ENCODE results near the gene KBTBD12.

Gene KBTBD12

DNA sequence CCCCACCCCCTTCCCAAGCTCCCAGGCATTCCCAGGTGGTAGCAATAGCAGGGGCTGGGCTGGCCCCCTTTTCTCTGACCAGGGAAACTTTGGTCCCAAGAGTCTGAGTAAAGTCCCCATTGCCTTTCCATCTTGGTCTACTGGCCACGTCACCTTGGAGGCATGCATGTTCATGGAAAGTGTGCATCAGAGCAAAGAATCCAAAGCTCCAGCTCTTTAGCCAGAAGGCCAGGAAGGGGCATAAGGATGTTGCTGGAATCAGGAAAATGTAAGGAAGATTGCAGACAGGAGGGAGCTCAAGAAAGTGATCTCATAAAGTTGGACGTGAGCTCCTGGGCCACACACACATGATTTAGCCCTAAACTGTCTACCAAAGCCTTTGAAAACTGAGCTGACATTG, 63.6 kb downstream of the KBTBD12 start:
- no peak for DNase-seq (ENCODE audit: low read depth)
- no peak for TF ChIP-seq MAX (IDR thresholded peaks at IDR 0.05; ENCODE audit: low read depth, low read length)
- TF ChIP-seq, protein P1, sequence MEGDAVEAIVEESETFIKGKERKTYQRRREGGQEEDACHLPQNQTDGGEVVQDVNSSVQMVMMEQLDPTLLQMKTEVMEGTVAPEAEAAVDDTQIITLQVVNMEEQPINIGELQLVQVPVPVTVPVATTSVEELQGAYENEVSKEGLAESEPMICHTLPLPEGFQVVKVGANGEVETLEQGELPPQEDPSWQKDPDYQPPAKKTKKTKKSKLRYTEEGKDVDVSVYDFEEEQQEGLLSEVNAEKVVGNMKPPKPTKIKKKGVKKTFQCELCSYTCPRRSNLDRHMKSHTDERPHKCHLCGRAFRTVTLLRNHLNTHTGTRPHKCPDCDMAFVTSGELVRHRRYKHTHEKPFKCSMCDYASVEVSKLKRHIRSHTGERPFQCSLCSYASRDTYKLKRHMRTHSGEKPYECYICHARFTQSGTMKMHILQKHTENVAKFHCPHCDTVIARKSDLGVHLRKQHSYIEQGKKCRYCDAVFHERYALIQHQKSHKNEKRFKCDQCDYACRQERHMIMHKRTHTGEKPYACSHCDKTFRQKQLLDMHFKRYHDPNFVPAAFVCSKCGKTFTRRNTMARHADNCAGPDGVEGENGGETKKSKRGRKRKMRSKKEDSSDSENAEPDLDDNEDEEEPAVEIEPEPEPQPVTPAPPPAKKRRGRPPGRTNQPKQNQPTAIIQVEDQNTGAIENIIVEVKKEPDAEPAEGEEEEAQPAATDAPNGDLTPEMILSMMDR (IDR thresholded peaks at IDR 0.05; ENCODE audit: low read depth, low read length), result no peak
- no peak for TF ChIP-seq MYC (IDR thresholded peaks at IDR 0.05; ENCODE audit: low read depth, low read length)
- TF ChIP-seq POLR2A (IDR thresholded peaks at IDR 0.05; ENCODE audit: extremely low read depth, insufficient read length), result no peak
- no peak overlapping the region for H3K4me3 ChIP-seq (ENCODE audit: low read depth, low read length)

DNA sequence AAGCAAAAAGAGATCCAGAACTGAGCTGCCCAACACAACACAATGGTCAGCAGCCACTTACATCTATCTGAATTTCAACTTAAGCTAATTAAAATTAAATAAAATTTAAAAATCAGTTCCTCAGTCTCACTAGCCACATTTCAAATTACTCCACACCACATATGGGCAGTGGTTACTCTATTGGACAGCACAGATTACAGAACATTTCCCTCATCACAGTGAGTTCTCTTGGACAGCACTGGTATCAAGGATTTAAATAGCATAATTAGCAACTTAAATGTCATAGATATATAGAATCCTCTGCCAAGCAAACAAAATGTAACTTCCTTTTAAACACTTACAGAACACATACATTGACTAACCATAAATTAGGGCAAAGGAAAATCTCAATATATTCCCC, 64.4 kb downstream of the KBTBD12 start:
- no peak for TF ChIP-seq MYC (IDR thresholded peaks at IDR 0.05; ENCODE audit: low read depth, low read length)
- TF ChIP-seq, protein P1 (IDR thresholded peaks at IDR 0.05; ENCODE audit: low read depth, low read length), result no peak
- no peak for TF ChIP-seq POLR2A (IDR thresholded peaks at IDR 0.05; ENCODE audit: extremely low read depth, insufficient read length)
- TF ChIP-seq MAX (IDR thresholded peaks at IDR 0.05; ENCODE audit: low read depth, low read length), result no peak
- H3K4me3 ChIP-seq (ENCODE audit: low read depth, low read length), result no peak overlapping the region
- DNase-seq (ENCODE audit: low read depth), result no peak

DNA sequence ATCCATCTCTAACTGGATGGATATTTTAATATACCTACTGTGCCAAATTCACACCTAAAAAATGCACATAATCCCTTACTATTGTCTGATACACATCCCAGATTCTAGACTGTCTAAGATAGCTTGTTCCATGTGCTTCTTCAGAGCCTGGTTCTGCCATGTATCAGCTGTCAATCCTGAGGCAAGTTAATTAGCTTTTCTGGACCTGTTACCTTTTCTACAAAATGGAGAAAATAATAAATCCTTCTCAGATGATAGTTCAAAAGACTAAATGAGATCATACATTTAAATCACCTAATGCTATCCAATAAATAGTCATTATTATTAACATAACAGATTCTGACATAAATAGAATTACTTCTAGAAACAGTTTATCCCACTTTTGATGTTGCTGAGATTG, 66.1 kb downstream of the KBTBD12 start:
- TF ChIP-seq MAX (IDR thresholded peaks at IDR 0.05; ENCODE audit: low read depth, low read length), result no peak
- TF ChIP-seq POLR2A (IDR thresholded peaks at IDR 0.05; ENCODE audit: extremely low read depth, insufficient read length), result no peak
- TF ChIP-seq, protein P1 (IDR thresholded peaks at IDR 0.05; ENCODE audit: low read depth, low read length), result no peak
- no peak for TF ChIP-seq MYC (IDR thresholded peaks at IDR 0.05; ENCODE audit: low read depth, low read length)
- no peak overlapping the region for H3K4me3 ChIP-seq (ENCODE audit: low read depth, low read length)
- DNase-seq (ENCODE audit: low read depth), result no peak

GRCh38 chr3:127982155-127982554, 67.1 kb downstream of the KBTBD12 start:
- TF ChIP-seq MYC (IDR thresholded peaks at IDR 0.05; ENCODE audit: low read depth, low read length) (no peak), MAX (IDR thresholded peaks at IDR 0.05; ENCODE audit: low read depth, low read length) (no peak), POLR2A (IDR thresholded peaks at IDR 0.05; ENCODE audit: extremely low read depth, insufficient read length) (no peak)
- H3K4me3 ChIP-seq (ENCODE audit: low read depth, low read length), result no peak overlapping the region
- no peak for DNase-seq (ENCODE audit: low read depth)

- TF ChIP-seq MAX (IDR thresholded peaks at IDR 0.05; ENCODE audit: low read depth, low read length), result no peak
- TF ChIP-seq MYC (IDR thresholded peaks at IDR 0.05; ENCODE audit: low read depth, low read length), result no peak
- TF ChIP-seq POLR2A (IDR thresholded peaks at IDR 0.05; ENCODE audit: extremely low read depth, insufficient read length), result no peak
- TF ChIP-seq, protein P1 (IDR thresholded peaks at IDR 0.05; ENCODE audit: low read depth, low read length), result no peak
Measured at GRCh38 chr3:127984241-127984975, 69.4 kb downstream of the KBTBD12 start.

GRCh38 chr3:127985216-127985615, 70.2 kb downstream of the KBTBD12 start:
- no peak for TF ChIP-seq POLR2A (IDR thresholded peaks at IDR 0.05; ENCODE audit: extremely low read depth, insufficient read length)
- TF ChIP-seq MYC (IDR thresholded peaks at IDR 0.05; ENCODE audit: low read depth, low read length), result no peak
- TF ChIP-seq, protein P1 (IDR thresholded peaks at IDR 0.05; ENCODE audit: low read depth, low read length), result no peak
- no peak for TF ChIP-seq MAX (IDR thresholded peaks at IDR 0.05; ENCODE audit: low read depth, low read length)
- H3K4me3 ChIP-seq (ENCODE audit: low read depth, low read length), result no peak overlapping the region
- DNase-seq (ENCODE audit: low read depth), result no peak

More at GRCh38 chr3:127984241-127984975, 69.4 kb downstream of the KBTBD12 start:
- DNase-seq (ENCODE audit: low read depth), result no peak
- no peak overlapping the region for H3K4me3 ChIP-seq (ENCODE audit: low read depth, low read length)

Data from NB4 (cell line).